Right atrium auricular region (tissue), 2 donors: ENCODE results near the gene SH3GLB2. TPM values are rescaled to one million over a fixed set of nuclear protein-coding genes. Genes with fewer than 3 reads are reported as not detected.
"Not testable (repeated sequence)": the region's sequence is repeated elsewhere in the genome, so short reads cannot be mapped to it uniquely, and the experiment has no call there.

Experiments used
- DNase-seq: peaks from one replicate; pipeline ENCODE4 v3.0.0-alpha.2; 2019; ENCODE audit warnings: low spot score
- H3K27ac ChIP-seq, 2 donors: fragments of 200-600 bp; sonication (generic); 1 replicate in 1 of 2; 2 replicates in 1 of 2; pipeline ENCODE4 v1.5.1; 2016 to 2019
- H3K27me3 ChIP-seq, 2 donors: fragments of 200-600 bp; sonication (generic); one replicate each; pipeline versions ENCODE4 v1.5.1 to v1.6.0; 2017 to 2019
- H3K36me3 ChIP-seq: fragments of 200-600 bp; sonication (generic); one replicate; pipeline ENCODE4 v1.5.1; 2016
- H3K4me1 ChIP-seq, 2 donors: fragments of 200-600 bp; sonication (generic); one replicate each; pipeline versions ENCODE4 v1.5.1 to v1.6.0; 2017 to 2019
- H3K4me3 ChIP-seq, 2 donors: fragments of 200-600 bp; sonication (generic); 1 replicate in 1 of 2; 2 replicates in 1 of 2; pipeline ENCODE4 v1.5.1; 2017 to 2019; ENCODE audit warnings: mild to moderate bottlenecking in 1 of 2, moderate library complexity in 1 of 2
- H3K9me3 ChIP-seq, 2 donors: fragments of 200-600 bp; sonication (generic); one replicate each; pipeline ENCODE4 v1.5.1; 2019
- total RNA-seq, 2 donors: library from RNA; depleted of rRNA; stranded (reverse); fragments of >200 nt; gene quantifications; one replicate each; pipeline ENCODE4 v1.1.0, GENCODE V29; 2016
- TF ChIP-seq, protein P1 (sequence below), 2 donors: fragments of 200-600 bp; sonication (generic); IDR thresholded peaks; one replicate each; pipeline ENCODE4 v1.5.1; 2019; ENCODE audit warnings: antibody characterized with exemption in 2 of 2

SH3GLB2 gene
- total RNA-seq, 2 donors from 2014 or later: 25.6 to 41.3 TPM

DNA sequence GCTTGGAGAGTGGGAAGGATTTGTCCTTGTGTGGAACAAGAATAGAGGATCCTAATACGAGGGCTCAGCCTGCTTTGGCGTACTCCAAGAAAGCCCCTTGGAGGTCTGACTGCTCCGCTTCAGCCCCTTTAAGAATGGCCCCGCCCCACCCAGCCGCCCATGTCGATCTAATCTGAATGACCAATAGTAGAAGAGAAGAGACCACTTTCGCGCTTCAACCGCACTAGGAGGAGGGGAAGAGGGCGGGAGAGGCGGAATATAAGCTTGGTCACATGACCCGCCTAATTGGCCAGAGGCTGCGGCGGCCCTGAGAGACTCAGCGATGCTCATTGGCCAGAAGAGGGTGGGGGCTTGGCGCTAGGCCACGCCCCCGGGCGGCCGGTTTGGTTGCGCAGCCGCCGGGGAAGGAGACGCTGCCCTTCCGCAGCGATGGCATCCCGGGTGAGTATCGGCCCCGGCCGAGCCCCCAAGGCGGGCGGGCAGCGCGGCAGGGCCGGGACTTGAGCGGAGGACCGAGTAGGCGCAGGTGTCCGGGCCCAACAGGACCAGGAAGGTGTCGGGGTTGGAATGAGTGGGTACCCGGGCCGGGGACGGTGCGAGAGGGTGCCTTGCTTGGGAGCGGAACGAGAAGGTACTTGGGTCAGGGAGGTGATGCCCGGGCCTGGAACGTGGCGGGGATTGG, 8.3 kb upstream of the SH3GLB2 start, which contains the start of gene MIGA2:
Gene MIGA2 (plus strand): TSS at position 386 of the 682 bp plus-strand sequence. CDS start 3,969 bp downstream, outside the sequence.
- peak within 1 kb of the TSS; percentile 87 to 92 for H3K27ac ChIP-seq
- peaks cover 8% of the 10 kb centered on the region for H3K36me3 ChIP-seq
- peak within 1 kb of the TSS; percentile 99 to 100 for H3K4me3 ChIP-seq
- no peaks in the 10 kb centered on the region for H3K9me3 ChIP-seq
- no peaks in the 10 kb centered on the region for H3K27me3 ChIP-seq
- TF ChIP-seq, protein P1, sequence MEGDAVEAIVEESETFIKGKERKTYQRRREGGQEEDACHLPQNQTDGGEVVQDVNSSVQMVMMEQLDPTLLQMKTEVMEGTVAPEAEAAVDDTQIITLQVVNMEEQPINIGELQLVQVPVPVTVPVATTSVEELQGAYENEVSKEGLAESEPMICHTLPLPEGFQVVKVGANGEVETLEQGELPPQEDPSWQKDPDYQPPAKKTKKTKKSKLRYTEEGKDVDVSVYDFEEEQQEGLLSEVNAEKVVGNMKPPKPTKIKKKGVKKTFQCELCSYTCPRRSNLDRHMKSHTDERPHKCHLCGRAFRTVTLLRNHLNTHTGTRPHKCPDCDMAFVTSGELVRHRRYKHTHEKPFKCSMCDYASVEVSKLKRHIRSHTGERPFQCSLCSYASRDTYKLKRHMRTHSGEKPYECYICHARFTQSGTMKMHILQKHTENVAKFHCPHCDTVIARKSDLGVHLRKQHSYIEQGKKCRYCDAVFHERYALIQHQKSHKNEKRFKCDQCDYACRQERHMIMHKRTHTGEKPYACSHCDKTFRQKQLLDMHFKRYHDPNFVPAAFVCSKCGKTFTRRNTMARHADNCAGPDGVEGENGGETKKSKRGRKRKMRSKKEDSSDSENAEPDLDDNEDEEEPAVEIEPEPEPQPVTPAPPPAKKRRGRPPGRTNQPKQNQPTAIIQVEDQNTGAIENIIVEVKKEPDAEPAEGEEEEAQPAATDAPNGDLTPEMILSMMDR (IDR thresholded peaks at IDR 0.05): peak in 1 of 2 donors; percentile 15
- peaks cover 0 to 38% of the 10 kb centered on the region in 2 donors for H3K4me1 ChIP-seq
- peak; percentile 99 for DNase-seq

- peaks cover 0 to 38% of the 10 kb centered on the region in 2 donors for H3K4me1 ChIP-seq
- peak overlapping the region; percentile 99 to 100 for H3K4me3 ChIP-seq
- H3K27me3 ChIP-seq, DNase-seq, H3K36me3 ChIP-seq, H3K9me3 ChIP-seq: not testable (repeated sequence)
- peak overlapping the region; percentile 72 to 92 for H3K27ac ChIP-seq
These were observed 7.7 kb upstream of the SH3GLB2 start for GRCh38 chr9:129035838-129036237.

DNA sequence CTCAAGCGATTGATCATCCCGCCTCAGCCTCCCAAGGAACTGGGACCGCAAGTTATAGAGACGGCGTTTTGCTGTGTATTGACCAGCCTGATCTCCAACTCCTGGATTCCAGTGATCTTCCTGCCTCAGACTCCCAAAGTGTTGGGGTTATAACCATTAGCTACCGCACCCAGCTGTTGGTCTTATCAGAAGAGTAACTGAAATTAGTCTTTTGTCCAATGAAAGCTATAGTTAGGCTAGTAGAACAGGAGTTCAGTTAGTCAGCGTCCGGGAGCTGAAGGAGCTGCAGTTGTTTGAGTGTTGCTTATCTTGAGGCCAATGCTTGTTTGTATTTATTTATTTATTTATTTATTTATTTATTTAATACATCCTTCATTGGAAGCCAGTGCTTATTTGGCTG, 5.1 kb upstream of the SH3GLB2 start:
- no peak overlapping the region for H3K27ac ChIP-seq
- H3K36me3 ChIP-seq: no peaks in the 10 kb centered on the region
- DNase-seq: no peak
- H3K27me3 ChIP-seq: no peaks in the 10 kb centered on the region
- no peaks in the 10 kb centered on the region for H3K9me3 ChIP-seq
- peaks cover 0 to 20% of the 10 kb centered on the region in 2 donors for H3K4me1 ChIP-seq
- TF ChIP-seq, protein P1 (IDR thresholded peaks at IDR 0.05): no peak
- H3K4me3 ChIP-seq: no peak overlapping the region

GRCh38 chr9:129032541-129033159, 4.5 kb upstream of the SH3GLB2 start:
- TF ChIP-seq, protein P1 (IDR thresholded peaks at IDR 0.05): no peak
- DNase-seq: no peak
- no peaks in the 10 kb centered on the region for H3K36me3 ChIP-seq

DNA sequence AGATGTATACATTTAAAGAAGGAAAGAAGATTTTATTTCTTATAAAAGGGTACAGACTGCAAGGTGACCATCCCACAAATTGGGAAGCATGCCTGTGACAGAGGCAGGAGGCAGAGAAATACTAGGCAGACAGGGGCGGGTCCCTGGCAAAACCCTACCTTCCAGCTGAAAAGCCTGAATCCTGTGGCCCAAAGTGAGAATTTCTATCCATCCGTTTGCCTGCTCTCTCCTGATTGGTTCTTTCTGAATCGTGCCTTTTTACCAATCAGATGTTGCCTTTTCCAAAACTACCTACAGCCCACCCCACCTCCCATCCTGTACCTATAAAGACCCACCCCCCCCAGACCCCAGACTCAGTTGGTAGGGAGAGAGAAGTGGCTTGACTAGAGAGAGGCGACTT, 3.4 kb upstream of the SH3GLB2 start:
- Histone ChIP-seq H3K4me1 (peaks cover 0 to 19% of the 10 kb centered on the region in 2 donors), H3K36me3 (no peaks in the 10 kb centered on the region), H3K4me3 (no peak overlapping the region), H3K9me3 (no peaks in the 10 kb centered on the region), H3K27ac (no peak overlapping the region), H3K27me3 (no peaks in the 10 kb centered on the region)
- DNase-seq: no peak
- TF ChIP-seq, protein P1 (IDR thresholded peaks at IDR 0.05): no peak

More at GRCh38 chr9:129032541-129033159, 4.5 kb upstream of the SH3GLB2 start:
- no peaks in the 10 kb centered on the region for H3K9me3 ChIP-seq
- no peaks in the 10 kb centered on the region for H3K27me3 ChIP-seq
- no peak overlapping the region for H3K27ac ChIP-seq
- no peak overlapping the region for H3K4me3 ChIP-seq
- H3K4me1 ChIP-seq: peaks cover 0 to 16% of the 10 kb centered on the region in 2 donors

- Histone ChIP-seq H3K36me3 (no peaks in the 10 kb centered on the region), H3K4me1 (peaks cover 0 to 20% of the 10 kb centered on the region in 2 donors), H3K4me3 (no peak overlapping the region), H3K27ac (no peak overlapping the region), H3K27me3 (no peaks in the 10 kb centered on the region), H3K9me3 (no peaks in the 10 kb centered on the region)
- no peak for DNase-seq
- TF ChIP-seq, protein P1 (IDR thresholded peaks at IDR 0.05): no peak
These were observed 2.1 kb upstream of the SH3GLB2 start for GRCh38 chr9:129030191-129030590.
